ENCODE data around the gene RNF103.
A peak's percentile ranks its signal among the peaks of the same experiment; 100 is the strongest.

Gene RNF103

GRCh38 chr2:86563650-86564061, 60.0 kb downstream of the RNF103 start:
- no peak for DNase-seq

- peak; percentile 99 for DNase-seq
Measured at GRCh38 chr2:86562922-86563649, 60.6 kb downstream of the RNF103 start, which contains the start of gene CHMP3. CHMP3 (minus strand) TSS chr2:86563443; CDS start chr2:86563348, 95 bp downstream.

- DNase-seq = no peak
Measured at GRCh38 chr2:86562485-86562921, 61.2 kb downstream of the RNF103 start.

- no peak for DNase-seq
Measured at GRCh38 chr2:86557836-86558235, 65.8 kb downstream of the RNF103 start.

GRCh38 chr2:86556508-86556907, 67.2 kb downstream of the RNF103 start:
- DNase-seq = peak; percentile 24

Measured in NCI-H82 (cell line).